HL-60 (cell line): ENCODE measurements around the gene SLC7A14.

Source experiments
- DNase-seq, 2 experiments: peaks; one replicate each; pipeline ENCODE4 v3.0.0-alpha.2; 2010 to 2020; ENCODE audit warnings: low read depth in 1 of 2, low spot score in 1 of 2
- H3K27ac ChIP-seq: fragments of 250-450 bp; sonication (Bioruptor Pico); replicated peaks from 2 replicates; pipeline ENCODE4 v1.5.1; 2020; ENCODE audit warnings: mild to moderate bottlenecking, moderate library complexity
- H3K27me3 ChIP-seq: fragments of 250-450 bp; sonication (Bioruptor Pico); 2 replicates; pipeline ENCODE4 v1.5.1; 2021; ENCODE audit warnings: mild to moderate bottlenecking, moderate library complexity; ENCODE audit not compliant: insufficient read depth, poor library complexity, severe bottlenecking
- H3K4me3 ChIP-seq: replicated peaks from 2 replicates; pipeline ENCODE4 v1.5.1; 2011; ENCODE audit warnings: mild to moderate bottlenecking, control low read depth, low read length; ENCODE audit not compliant: insufficient read depth
- GABPA ChIP-seq: IDR thresholded peaks from 2 replicates; pipeline ENCODE4 v1.6.1; 2012; ENCODE audit warnings: low read depth
- POLR2AphosphoS5 ChIP-seq: IDR thresholded peaks from 2 replicates; pipeline ENCODE4 v1.6.1; 2012; ENCODE audit warnings: low read depth
- REST ChIP-seq: IDR thresholded peaks from 2 replicates; pipeline ENCODE4 v1.6.1; 2012; ENCODE audit warnings: low read depth; ENCODE audit not compliant: insufficient replicate concordance
- SPI1 ChIP-seq: IDR thresholded peaks from 2 replicates; pipeline ENCODE4 v1.6.1; 2012; ENCODE audit warnings: low read depth, mild to moderate bottlenecking, borderline replicate concordance
- TF ChIP-seq, protein P1 (sequence below): IDR thresholded peaks from one replicate; pipeline ENCODE4 v1.5.1; 2011; ENCODE audit warnings: low read length, control low read depth, inconsistent platforms; ENCODE audit not compliant: insufficient read depth

SLC7A14 gene

GRCh38 chr3:170471149-170471548 lies 114.7 kb downstream of the SLC7A14 start:
- H3K4me3 ChIP-seq, result no peak overlapping the region
- H3K27ac ChIP-seq, result no peak overlapping the region
- no peak for DNase-seq
- TF ChIP-seq, protein P1, sequence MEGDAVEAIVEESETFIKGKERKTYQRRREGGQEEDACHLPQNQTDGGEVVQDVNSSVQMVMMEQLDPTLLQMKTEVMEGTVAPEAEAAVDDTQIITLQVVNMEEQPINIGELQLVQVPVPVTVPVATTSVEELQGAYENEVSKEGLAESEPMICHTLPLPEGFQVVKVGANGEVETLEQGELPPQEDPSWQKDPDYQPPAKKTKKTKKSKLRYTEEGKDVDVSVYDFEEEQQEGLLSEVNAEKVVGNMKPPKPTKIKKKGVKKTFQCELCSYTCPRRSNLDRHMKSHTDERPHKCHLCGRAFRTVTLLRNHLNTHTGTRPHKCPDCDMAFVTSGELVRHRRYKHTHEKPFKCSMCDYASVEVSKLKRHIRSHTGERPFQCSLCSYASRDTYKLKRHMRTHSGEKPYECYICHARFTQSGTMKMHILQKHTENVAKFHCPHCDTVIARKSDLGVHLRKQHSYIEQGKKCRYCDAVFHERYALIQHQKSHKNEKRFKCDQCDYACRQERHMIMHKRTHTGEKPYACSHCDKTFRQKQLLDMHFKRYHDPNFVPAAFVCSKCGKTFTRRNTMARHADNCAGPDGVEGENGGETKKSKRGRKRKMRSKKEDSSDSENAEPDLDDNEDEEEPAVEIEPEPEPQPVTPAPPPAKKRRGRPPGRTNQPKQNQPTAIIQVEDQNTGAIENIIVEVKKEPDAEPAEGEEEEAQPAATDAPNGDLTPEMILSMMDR, result no peak
- no peak for TF ChIP-seq POLR2AphosphoS5
- TF ChIP-seq REST, result no peak
- TF ChIP-seq GABPA, result no peak
- no peak for TF ChIP-seq SPI1
- H3K27me3 ChIP-seq, result peaks cover 6% of the 10 kb centered on the region

- Histone ChIP-seq H3K4me3 (no peak overlapping the region), H3K27ac (no peak overlapping the region), H3K27me3 (peaks cover 8% of the 10 kb centered on the region)
- TF ChIP-seq REST (no peak), GABPA (no peak), POLR2AphosphoS5 (no peak), SPI1 (no peak)
- TF ChIP-seq, protein P1, result no peak
- no peak for DNase-seq
These were observed 115.5 kb downstream of the SLC7A14 start for GRCh38 chr3:170470063-170471016.

DNA sequence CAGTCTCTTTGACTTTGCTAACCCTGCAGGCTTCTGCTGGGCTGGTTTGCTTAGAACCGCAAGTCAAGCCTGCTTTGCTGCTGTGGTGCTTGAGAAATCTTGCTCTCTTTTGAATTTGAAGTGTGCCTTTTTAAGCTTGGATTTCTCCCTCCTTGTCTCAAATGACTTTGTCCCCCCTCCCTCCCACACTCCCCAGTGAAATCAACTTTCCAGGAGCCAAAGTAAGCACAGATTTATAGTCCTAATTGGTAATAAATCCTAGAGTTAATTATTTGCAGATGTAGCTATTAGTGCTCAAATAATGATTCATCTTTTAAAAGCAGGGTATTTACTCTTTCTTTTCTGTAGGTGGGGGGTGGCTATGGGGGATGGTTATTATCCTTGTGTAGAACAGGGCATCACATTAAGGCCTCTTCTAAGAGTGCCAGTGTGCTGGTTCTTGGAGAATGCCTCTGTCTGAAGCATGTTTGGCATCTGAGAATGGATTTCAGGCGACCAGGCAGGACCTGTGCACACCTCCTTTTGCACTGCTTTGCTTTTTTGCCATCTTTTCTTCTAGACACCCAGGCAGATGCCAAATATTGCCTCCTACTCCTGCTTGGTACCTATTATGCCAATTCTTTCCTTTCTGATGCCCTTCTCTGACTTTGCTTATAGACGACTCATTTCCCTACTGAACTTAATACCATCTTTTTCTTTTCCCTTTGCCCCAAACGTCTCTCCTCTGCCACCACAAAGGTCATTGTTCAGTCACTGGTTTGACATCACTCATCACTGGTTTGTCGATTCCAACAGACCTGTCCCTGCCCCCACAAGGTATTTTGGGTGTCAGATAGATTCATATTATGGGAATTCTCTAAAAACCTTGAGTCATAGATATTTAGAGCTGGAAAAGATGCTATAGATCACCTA lies 116.5 kb downstream of the SLC7A14 start:
- TF ChIP-seq POLR2AphosphoS5 (no peak), SPI1 (no peak), GABPA (no peak), REST (no peak)
- TF ChIP-seq, protein P1, result no peak
- Histone ChIP-seq H3K27ac (no peak overlapping the region), H3K4me3 (no peak overlapping the region), H3K27me3 (peaks cover 4% of the 10 kb centered on the region)
- no peak for DNase-seq
